ENCODE data around the gene SLX4IP. TPM values are rescaled to one million over a fixed set of nuclear protein-coding genes. Genes with fewer than 3 reads are reported as not detected.

SLX4IP gene
- total and polyA plus RNA-seq, 8 donors: 1.00 to 4.6 (median 2.6) TPM

DNA sequence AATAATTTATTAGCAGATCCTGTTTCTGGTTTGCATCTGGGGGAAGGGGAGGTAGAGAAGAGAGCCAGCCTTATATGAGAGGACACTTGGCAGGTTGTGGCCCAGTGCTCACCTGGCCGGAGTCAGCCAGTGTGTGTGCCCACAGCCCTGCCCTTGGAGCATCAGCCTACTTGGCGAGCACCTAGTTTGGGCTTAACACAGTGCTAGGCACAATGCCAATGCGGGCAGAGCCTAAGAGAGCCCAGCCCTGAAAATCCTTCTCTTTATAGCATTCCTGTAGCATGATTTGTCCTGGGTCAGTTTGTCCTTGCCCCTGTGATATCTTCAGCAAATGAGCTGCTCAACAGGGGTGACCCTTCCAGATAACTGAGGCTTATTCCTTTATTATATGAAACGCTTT, 73.0 kb downstream of the SLX4IP start:
- Histone ChIP-seq H3K9me3 (no peaks in the 10 kb centered on the region), H3K27me3 (no peaks in the 10 kb centered on the region), H3K4me3 (no peak overlapping the region), H3K27ac (peak overlapping the region in 4 of 5 donors; percentile 62 to 82 (median 78)), H3K4me1 (peaks cover 28 to 76% (median 59%) of the 10 kb centered on the region in 4 donors), H3K36me3 (no peaks in the 10 kb centered on the region)
- 60 to 67% (median 66%) methylated on average over 3 to 4 of the region's 4 CpGs for WGBS, 5 donors
- no peak for TF ChIP-seq EP300 (IDR thresholded peaks at IDR 0.05)
- TF ChIP-seq POLR2A (IDR thresholded peaks at IDR 0.05): no peak
- no peak for TF ChIP-seq POLR2AphosphoS5 (IDR thresholded peaks at IDR 0.05)
- TF ChIP-seq CTCF (IDR thresholded peaks at IDR 0.05): no peak
- peak in 1 of 2 donors; percentile 26 for DNase-seq
- intact Hi-C loops (cut with DNase I; ENCODE audit: low total_unique reads): no loop called here

DNA sequence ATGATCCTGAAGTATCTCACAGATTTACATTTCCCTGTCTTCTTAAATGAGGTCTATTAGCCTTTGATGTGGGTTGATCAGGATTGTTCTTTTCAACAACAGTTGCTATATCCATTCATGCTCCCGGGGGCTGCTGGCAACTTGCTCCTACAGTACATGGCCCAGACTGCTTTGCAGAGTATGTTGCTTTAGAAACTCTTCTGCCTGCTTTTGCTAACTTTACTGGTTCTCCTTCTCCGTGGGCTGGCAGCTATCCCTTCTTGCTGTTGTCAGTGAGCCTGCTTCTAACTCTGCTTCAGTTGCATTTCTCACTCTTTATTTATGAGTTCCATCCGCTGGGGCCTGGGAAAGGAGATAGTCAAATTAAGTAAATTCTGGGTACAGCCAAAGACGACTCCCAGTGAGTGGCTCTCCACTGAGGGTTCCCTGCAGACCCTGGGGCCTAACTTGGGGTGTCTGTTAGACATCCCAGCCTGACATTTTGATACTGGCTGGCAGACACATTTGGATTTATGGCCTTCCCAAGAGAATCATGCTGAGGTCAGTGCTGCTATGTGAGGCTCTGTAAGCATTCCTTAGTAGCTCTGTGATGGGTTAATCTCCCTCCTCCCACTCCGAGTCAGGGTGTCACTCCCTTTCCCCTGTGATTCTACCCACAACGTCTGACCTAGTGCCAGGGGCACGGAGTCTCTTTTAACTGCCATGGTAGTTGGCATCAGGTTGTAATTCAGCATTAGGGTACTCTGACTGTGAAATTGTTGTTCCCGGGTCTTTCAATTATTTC, 73.6 kb downstream of the SLX4IP start:
- H3K27ac ChIP-seq: peak overlapping the region in 4 of 5 donors; percentile 62 to 82 (median 78)
- no peaks in the 10 kb centered on the region for H3K27me3 ChIP-seq
- H3K4me1 ChIP-seq: peaks cover 28 to 76% (median 59%) of the 10 kb centered on the region in 4 donors
- 24 to 56% (median 47%) methylated on average over 8 of the region's 8 CpGs for WGBS, 5 donors
- TF ChIP-seq EP300 (IDR thresholded peaks at IDR 0.05) (no peak), POLR2A (IDR thresholded peaks at IDR 0.05) (no peak), POLR2AphosphoS5 (IDR thresholded peaks at IDR 0.05) (no peak), CTCF (IDR thresholded peaks at IDR 0.05) (no peak)
- H3K9me3 ChIP-seq: no peaks in the 10 kb centered on the region
- no peaks in the 10 kb centered on the region for H3K36me3 ChIP-seq
- DNase-seq: peak in 1 of 2 donors; percentile 62
- intact Hi-C loops (cut with DNase I; ENCODE audit: low total_unique reads): no loop called here
- H3K4me3 ChIP-seq: no peak overlapping the region

GRCh38 chr20:10509376-10509775, 74.3 kb downstream of the SLX4IP start:
- H3K36me3 ChIP-seq: no peaks in the 10 kb centered on the region
- TF ChIP-seq EP300 (IDR thresholded peaks at IDR 0.05) (no peak), POLR2A (IDR thresholded peaks at IDR 0.05) (no peak), POLR2AphosphoS5 (IDR thresholded peaks at IDR 0.05) (no peak), CTCF (IDR thresholded peaks at IDR 0.05) (no peak)
- H3K4me1 ChIP-seq: peaks cover 28 to 77% (median 61%) of the 10 kb centered on the region in 4 donors
- 82 to 96% (median 89%) methylated on average over 6 of the region's 6 CpGs for WGBS, 5 donors
- H3K4me3 ChIP-seq: no peak overlapping the region
- H3K27ac ChIP-seq: peak overlapping the region in 4 of 5 donors; percentile 62 to 82 (median 78)
- H3K27me3 ChIP-seq: no peaks in the 10 kb centered on the region
- intact Hi-C loops (cut with DNase I; ENCODE audit: low total_unique reads): no loop called here
- no peak for DNase-seq
- H3K9me3 ChIP-seq: no peaks in the 10 kb centered on the region

GRCh38 chr20:10510216-10510615, 75.1 kb downstream of the SLX4IP start:
- H3K27ac ChIP-seq: peak overlapping the region in 1 of 5 donors; percentile 6
- 77 to 94% (median 93%) methylated on average over 3 of the region's 3 CpGs for WGBS, 5 donors
- no peak for DNase-seq
- peaks cover 28 to 74% (median 56%) of the 10 kb centered on the region in 4 donors for H3K4me1 ChIP-seq
- TF ChIP-seq CTCF (IDR thresholded peaks at IDR 0.05) (no peak), EP300 (IDR thresholded peaks at IDR 0.05) (no peak), POLR2AphosphoS5 (IDR thresholded peaks at IDR 0.05) (no peak), POLR2A (IDR thresholded peaks at IDR 0.05) (no peak)
- H3K36me3 ChIP-seq: no peaks in the 10 kb centered on the region
- no peak overlapping the region for H3K4me3 ChIP-seq
- H3K27me3 ChIP-seq: no peaks in the 10 kb centered on the region
- intact Hi-C loops (cut with DNase I; ENCODE audit: low total_unique reads): no loop called here
- no peaks in the 10 kb centered on the region for H3K9me3 ChIP-seq
